Erythroblast (primary cell): ENCODE data around the gene SEC31A.

Experiments
- DNase-seq, 2 experiments: peaks; one replicate each; lab custom pipeline; 2025; lab: John Stamatoyannopoulos, UW
- GATA1 ChIP-seq: IDR thresholded peaks from 2 replicates; pipeline ENCODE4 v1.6.1; 2011; ENCODE audit warnings: low read depth, mild to moderate bottlenecking, control low read depth, low read length, moderate library complexity
- POLR2A ChIP-seq: IDR thresholded peaks from 2 replicates; pipeline ENCODE4 v1.6.1; 2011; ENCODE audit warnings: mild to moderate bottlenecking, low read length

Gene SEC31A

GRCh38 chr4:82786828-82787227 lies 104.1 kb downstream of the SEC31A start:
- no peak for DNase-seq
- no peak for TF ChIP-seq POLR2A
- TF ChIP-seq GATA1: no peak

- TF ChIP-seq POLR2A (no peak), GATA1 (no peak)
- no peak for DNase-seq
Measured at GRCh38 chr4:82785611-82786400, 105.1 kb downstream of the SEC31A start.

- TF ChIP-seq GATA1 (no peak), POLR2A (no peak)
- no peak for DNase-seq
Measured at GRCh38 chr4:82784681-82785610, 106.0 kb downstream of the SEC31A start.

- no peak for DNase-seq
- TF ChIP-seq POLR2A: no peak
- TF ChIP-seq GATA1: no peak
Measured at GRCh38 chr4:82782626-82783345, 108.2 kb downstream of the SEC31A start.

- no peak for TF ChIP-seq GATA1
- DNase-seq: no peak
Measured at GRCh38 chr4:82780752-82781231, 110.2 kb downstream of the SEC31A start.

GRCh38 chr4:82780170-82780751 lies 110.7 kb downstream of the SEC31A start:
- no peak for TF ChIP-seq GATA1
- no peak for TF ChIP-seq POLR2A
- no peak for DNase-seq

GRCh38 chr4:82779032-82779431 lies 111.9 kb downstream of the SEC31A start:
- TF ChIP-seq POLR2A (no peak), GATA1 (no peak)

GRCh38 chr4:82777857-82778525 lies 113.0 kb downstream of the SEC31A start:
- TF ChIP-seq POLR2A: no peak
- TF ChIP-seq GATA1: no peak
- no peak for DNase-seq

More at GRCh38 chr4:82779032-82779431, 111.9 kb downstream of the SEC31A start:
- DNase-seq: no peak

- DNase-seq: no peak
- TF ChIP-seq GATA1 (no peak), POLR2A (no peak)
Measured at GRCh38 chr4:82776925-82777542, 113.9 kb downstream of the SEC31A start.

- no peak for TF ChIP-seq GATA1
- TF ChIP-seq POLR2A: no peak
- no peak for DNase-seq
Measured at GRCh38 chr4:82775243-82775642, 115.7 kb downstream of the SEC31A start.

- TF ChIP-seq GATA1: no peak
- no peak for TF ChIP-seq POLR2A
- no peak for DNase-seq
Measured at GRCh38 chr4:82774711-82775171, 116.2 kb downstream of the SEC31A start.

- TF ChIP-seq GATA1 (no peak), POLR2A (no peak)
- DNase-seq: no peak
Measured at GRCh38 chr4:82773057-82773456, 117.9 kb downstream of the SEC31A start.

GRCh38 chr4:82770607-82771006 lies 120.3 kb downstream of the SEC31A start:
- TF ChIP-seq POLR2A (no peak), GATA1 (no peak)
- DNase-seq: no peak
